SU-DHL-6 (cell line): ENCODE data around the gene SPG7.

Experiments
- H2AFZ ChIP-seq: fragments of 200-600 bp; sonication (generic); 2 replicates; pipeline ENCODE4 v1.6.1; 2014; ENCODE audit warnings: low read depth, mild to moderate bottlenecking, moderate library complexity, mixed read lengths, antibody characterized with exemption, low read length; ENCODE audit not compliant: severe bottlenecking
- H3F3A ChIP-seq: fragments of 200-600 bp; shearing (Covaris generic); 2 replicates; pipeline ENCODE4 v1.6.0; 2016; ENCODE audit warnings: antibody characterized with exemption, mild to moderate bottlenecking; ENCODE audit not compliant: insufficient read depth
- H3K27ac ChIP-seq: fragments of 200-600 bp; sonication (generic); 2 replicates; pipeline ENCODE4 v1.5.1; 2016; ENCODE audit warnings: low read depth, mild to moderate bottlenecking, low read length, moderate library complexity, mixed read lengths
- H3K27me3 ChIP-seq: fragments of 200-600 bp; sonication (generic), shearing (Covaris generic); 2 replicates; pipeline ENCODE4 v1.6.0; 2014; ENCODE audit warnings: mild to moderate bottlenecking, low read length
- H3K36me3 ChIP-seq: fragments of 200-600 bp; sonication (generic); 2 replicates; pipeline ENCODE4 v1.6.1; 2014; ENCODE audit warnings: mild to moderate bottlenecking, low read length, mixed read lengths
- H3K4me2 ChIP-seq: fragments of 300-600, 200-600 bp; shearing (Covaris generic), sonication (generic); 2 replicates; pipeline ENCODE4 v1.6.0; 2014; ENCODE audit warnings: low read length, low read depth, mild to moderate bottlenecking; ENCODE audit not compliant: poor library complexity, severe bottlenecking
- H3K4me3 ChIP-seq: fragments of 200-600 bp; sonication (generic); 2 replicates; pipeline ENCODE4 v1.5.1; 2014; ENCODE audit warnings: antibody characterized with exemption, low read length, mild to moderate bottlenecking, mixed read lengths; ENCODE audit not compliant: insufficient read depth, poor library complexity, severe bottlenecking
- H3K79me2 ChIP-seq: fragments of 200-600 bp; sonication (generic); 2 replicates; pipeline ENCODE4 v1.6.1; 2014; ENCODE audit warnings: mild to moderate bottlenecking, low read length, moderate library complexity; ENCODE audit not compliant: insufficient read depth
- H3K9ac ChIP-seq: fragments of 200-600 bp; sonication (generic); 2 replicates; pipeline ENCODE4 v1.7.0; 2014; ENCODE audit warnings: mild to moderate bottlenecking, low read length
- H3K9me2 ChIP-seq: fragments of 200-600 bp; sonication (generic); replicated peaks from 2 replicates; pipeline ENCODE4 v1.6.1; 2014; ENCODE audit warnings: low read length; ENCODE audit not compliant: insufficient read depth
- H3K9me3 ChIP-seq: fragments of 200-600 bp; sonication (generic); 2 replicates; pipeline ENCODE4 v1.6.1; 2014; ENCODE audit warnings: low read length, mixed read lengths; ENCODE audit not compliant: insufficient read depth
- H4K20me1 ChIP-seq: fragments of 200-600 bp; sonication (generic); 2 replicates; pipeline ENCODE4 v1.6.1; 2014; ENCODE audit warnings: low read depth, mild to moderate bottlenecking, antibody characterized with exemption, low read length, moderate library complexity, mixed read lengths
- CTCF ChIP-seq: fragments of 200-600 bp; sonication (generic); IDR thresholded peaks from one replicate; pipeline ENCODE4 v1.5.1; 2017; ENCODE audit warnings: antibody characterized with exemption, mild to moderate bottlenecking, low read length, moderate library complexity; ENCODE audit not compliant: insufficient read depth, poor library complexity, severe bottlenecking
- EZH2phosphoT487 ChIP-seq: fragments of 200-600 bp; sonication (generic), shearing (Covaris generic); conservative IDR thresholded peaks from 2 replicates; pipeline ENCODE4 v1.6.1; 2018; ENCODE audit warnings: mild to moderate bottlenecking, antibody characterized with exemption, low read length, moderate library complexity, mixed read lengths

The SPG7 gene

DNA sequence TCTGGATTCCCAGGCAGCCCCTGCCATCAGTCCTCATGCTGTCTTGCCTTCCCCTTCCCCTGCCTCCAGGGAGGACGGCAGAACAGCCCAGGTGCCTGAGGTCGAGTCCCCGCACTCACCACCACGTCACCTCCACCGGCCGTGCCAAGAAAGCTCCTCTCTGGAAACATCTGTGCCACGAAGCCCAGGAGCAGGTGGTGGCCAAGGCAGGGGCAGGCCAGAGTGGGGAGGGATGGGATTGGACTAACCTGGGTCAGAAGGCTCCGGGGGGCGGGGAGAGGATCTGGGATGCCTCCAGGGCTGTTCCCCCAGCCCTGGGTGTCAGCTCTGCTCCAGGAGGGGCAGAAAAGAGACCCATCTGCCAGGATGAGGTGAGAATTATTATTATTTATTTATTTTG is 97.8 kb downstream of the SPG7 start:
- H3K9me2 ChIP-seq = no peaks in the 10 kb centered on the region
- no peaks in the 10 kb centered on the region for H3K79me2 ChIP-seq
- no peak overlapping the region for H3K9ac ChIP-seq
- no peaks in the 10 kb centered on the region for H3F3A ChIP-seq
- TF ChIP-seq CTCF = no peak
- no peak for TF ChIP-seq EZH2phosphoT487
- no peaks in the 10 kb centered on the region for H3K27me3 ChIP-seq
- no peak overlapping the region for H3K4me2 ChIP-seq
- H3K27ac ChIP-seq = no peak overlapping the region
- no peaks in the 10 kb centered on the region for H3K36me3 ChIP-seq
- no peaks in the 10 kb centered on the region for H4K20me1 ChIP-seq
- no peaks in the 10 kb centered on the region for H3K9me3 ChIP-seq
- no peak overlapping the region for H3K4me3 ChIP-seq
- H2AFZ ChIP-seq = no peak overlapping the region
